ENCODE data around the gene AGAP3. TPM values are rescaled to one million over a fixed set of nuclear protein-coding genes. Genes with fewer than 3 reads are reported as not detected.

AGAP3 gene
- total RNA-seq, 1 experiment from 2014 or later, result 103 TPM

- Histone ChIP-seq H3K36me3 (ENCODE audit: control insufficient read depth, insufficient read depth, low read length) (peaks cover 5% of the 10 kb centered on the region), H3K9me3 (ENCODE audit: control insufficient read depth, insufficient read depth, low read depth, low read length) (no peaks in the 10 kb centered on the region), H3K4me3 (ENCODE audit: low read depth in 2 of 2, low read length in 2 of 2) (no peak overlapping the region), H3K27ac (ENCODE audit: low read length) (no peak overlapping the region), H3K4me1 (ENCODE audit: control insufficient read depth, insufficient read depth, low read length) (no peaks in the 10 kb centered on the region), H3K27me3 (ENCODE audit: control insufficient read depth, insufficient read depth, low read length) (no peaks in the 10 kb centered on the region)
- POLR2A ChIA-PET, result no interaction called here
- no peak for DNase-seq (ENCODE audit: low read depth, low spot score)
- no peak for TF ChIP-seq SIN3A (IDR thresholded peaks at IDR 0.05; ENCODE audit: borderline replicate concordance, insufficient read depth, low read depth, low read length)
- no peak for TF ChIP-seq CTCF (IDR thresholded peaks at IDR 0.05)
- no peak for TF ChIP-seq REST (IDR thresholded peaks at IDR 0.05; ENCODE audit: insufficient read depth in 1 of 2, low read depth in 2 of 2, low read length in 1 of 2)
- no peak for TF ChIP-seq POLR2AphosphoS5 (IDR thresholded peaks at IDR 0.05; ENCODE audit: low read depth, low read length)
- BruUV-seq (replicated peaks), result no TSS peak
- CTCF ChIA-PET, result no interaction called here
- no peak for ATAC-seq
- intact Hi-C loops (cut with micrococcal nuclease; ENCODE audit: unreplicated experiment) (no loop called here), in situ Hi-C loops (cut with HindIII; ENCODE audit: low pct_unique_long_range_greater_than_20kb, low sequenced_read_pairs) (no loop called here)
Observed at GRCh38 chr7:151133986-151134742, 47.9 kb downstream of the AGAP3 start.

GRCh38 chr7:151134743-151135524 lies 48.7 kb downstream of the AGAP3 start:
- Histone ChIP-seq H3K27ac (ENCODE audit: low read length) (no peak overlapping the region), H3K36me3 (ENCODE audit: control insufficient read depth, insufficient read depth, low read length) (peaks cover 5% of the 10 kb centered on the region), H3K4me1 (ENCODE audit: control insufficient read depth, insufficient read depth, low read length) (no peaks in the 10 kb centered on the region), H3K27me3 (ENCODE audit: control insufficient read depth, insufficient read depth, low read length) (no peaks in the 10 kb centered on the region), H3K9me3 (ENCODE audit: control insufficient read depth, insufficient read depth, low read depth, low read length) (no peaks in the 10 kb centered on the region), H3K4me3 (ENCODE audit: low read depth in 2 of 2, low read length in 2 of 2) (no peak overlapping the region)
- BruUV-seq (replicated peaks), result no TSS peak
- CTCF ChIA-PET, result no interaction called here
- in situ Hi-C loops (cut with HindIII; ENCODE audit: low pct_unique_long_range_greater_than_20kb, low sequenced_read_pairs), result no loop called here
- ATAC-seq (no peak), DNase-seq (ENCODE audit: low read depth, low spot score) (no peak)
- POLR2A ChIA-PET, result interaction anchor here (0.6 kb wide), 1 partner anchor 22 kb away, joined by 7 read pairs; no protein-coding TSS in a partner anchor
- intact Hi-C loops (cut with micrococcal nuclease; ENCODE audit: unreplicated experiment), result no loop called here
- TF ChIP-seq REST (IDR thresholded peaks at IDR 0.05; ENCODE audit: insufficient read depth in 1 of 2, low read depth in 2 of 2, low read length in 1 of 2) (no peak), CTCF (IDR thresholded peaks at IDR 0.05) (no peak), TCF7L2 (IDR thresholded peaks at IDR 0.05; ENCODE audit: low read depth, low read length) (no peak), POLR2AphosphoS5 (IDR thresholded peaks at IDR 0.05; ENCODE audit: low read depth, low read length) (no peak), SIN3A (IDR thresholded peaks at IDR 0.05; ENCODE audit: borderline replicate concordance, insufficient read depth, low read depth, low read length) (no peak)

Measured in Panc1 (cell line).